LNCAP (cell line): ENCODE results near the gene KRTAP9-8.
"Not testable (repeated sequence)": the region's sequence is repeated elsewhere in the genome, so short reads cannot be mapped to it uniquely, and the experiment has no call there.

Experiments used
- TF ChIP-seq, protein P1 (sequence below): fragments of 450-650 bp; IDR thresholded peaks from 2 replicates; pipeline ENCODE4 v1.5.1; 2017; ENCODE audit warnings: mild to moderate bottlenecking

KRTAP9-8 gene

GRCh38 chr17:41215681-41216080 lies 22.1 kb upstream of the KRTAP9-8 start:
- TF ChIP-seq, protein P1, sequence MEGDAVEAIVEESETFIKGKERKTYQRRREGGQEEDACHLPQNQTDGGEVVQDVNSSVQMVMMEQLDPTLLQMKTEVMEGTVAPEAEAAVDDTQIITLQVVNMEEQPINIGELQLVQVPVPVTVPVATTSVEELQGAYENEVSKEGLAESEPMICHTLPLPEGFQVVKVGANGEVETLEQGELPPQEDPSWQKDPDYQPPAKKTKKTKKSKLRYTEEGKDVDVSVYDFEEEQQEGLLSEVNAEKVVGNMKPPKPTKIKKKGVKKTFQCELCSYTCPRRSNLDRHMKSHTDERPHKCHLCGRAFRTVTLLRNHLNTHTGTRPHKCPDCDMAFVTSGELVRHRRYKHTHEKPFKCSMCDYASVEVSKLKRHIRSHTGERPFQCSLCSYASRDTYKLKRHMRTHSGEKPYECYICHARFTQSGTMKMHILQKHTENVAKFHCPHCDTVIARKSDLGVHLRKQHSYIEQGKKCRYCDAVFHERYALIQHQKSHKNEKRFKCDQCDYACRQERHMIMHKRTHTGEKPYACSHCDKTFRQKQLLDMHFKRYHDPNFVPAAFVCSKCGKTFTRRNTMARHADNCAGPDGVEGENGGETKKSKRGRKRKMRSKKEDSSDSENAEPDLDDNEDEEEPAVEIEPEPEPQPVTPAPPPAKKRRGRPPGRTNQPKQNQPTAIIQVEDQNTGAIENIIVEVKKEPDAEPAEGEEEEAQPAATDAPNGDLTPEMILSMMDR = no peak

GRCh38 chr17:41223821-41224220 lies 14.0 kb upstream of the KRTAP9-8 start:
- TF ChIP-seq, protein P1 = no peak

DNA sequence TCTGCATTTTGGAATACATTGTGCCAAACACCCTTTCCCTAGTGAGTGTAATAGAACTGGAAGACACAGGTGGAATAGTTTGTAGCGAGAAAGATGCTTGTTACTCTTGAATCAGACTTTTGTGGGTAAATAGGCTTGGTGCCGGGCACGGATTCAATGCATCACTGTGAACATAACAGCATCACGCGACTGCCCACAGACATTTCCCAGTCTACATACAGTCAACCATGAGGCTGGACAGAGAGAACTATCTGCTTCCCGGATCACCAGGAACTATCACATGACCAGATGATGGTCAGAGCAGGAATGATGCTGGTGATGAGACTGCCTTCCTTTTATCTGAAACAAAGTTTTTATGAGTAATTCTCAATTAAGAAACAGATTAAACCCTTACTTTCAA lies 11.7 kb upstream of the KRTAP9-8 start:
- TF ChIP-seq, protein P1 = no peak

DNA sequence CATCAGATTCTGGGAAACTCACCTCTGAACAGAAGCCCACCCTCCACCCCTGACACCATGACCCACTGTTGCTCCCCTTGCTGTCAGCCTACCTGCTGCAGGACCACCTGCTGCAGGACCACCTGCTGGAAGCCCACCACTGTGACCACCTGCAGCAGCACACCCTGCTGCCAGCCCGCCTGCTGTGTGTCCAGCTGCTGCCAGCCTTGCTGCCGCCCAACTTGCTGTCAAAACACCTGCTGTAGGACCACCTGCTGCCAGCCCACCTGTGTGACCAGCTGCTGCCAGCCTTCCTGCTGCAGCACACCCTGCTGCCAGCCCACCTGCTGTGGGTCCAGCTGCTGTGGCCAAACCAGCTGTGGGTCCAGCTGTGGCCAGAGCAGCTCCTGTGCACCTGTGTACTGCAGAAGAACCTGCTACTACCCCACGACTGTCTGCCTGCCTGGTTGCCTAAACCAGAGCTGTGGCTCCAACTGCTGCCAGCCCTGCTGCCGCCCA lies 11.2 kb upstream of the KRTAP9-8 start, which contains the start of gene KRTAP9-2:
Gene KRTAP9-2 (plus strand): TSS at position 51 of the 498 bp plus-strand sequence. CDS start 7 bp downstream, at position 58.
- TF ChIP-seq, protein P1 = not testable (repeated sequence)

GRCh38 chr17:41230094-41230493 lies 7.7 kb upstream of the KRTAP9-8 start:
- TF ChIP-seq, protein P1 = no peak

DNA sequence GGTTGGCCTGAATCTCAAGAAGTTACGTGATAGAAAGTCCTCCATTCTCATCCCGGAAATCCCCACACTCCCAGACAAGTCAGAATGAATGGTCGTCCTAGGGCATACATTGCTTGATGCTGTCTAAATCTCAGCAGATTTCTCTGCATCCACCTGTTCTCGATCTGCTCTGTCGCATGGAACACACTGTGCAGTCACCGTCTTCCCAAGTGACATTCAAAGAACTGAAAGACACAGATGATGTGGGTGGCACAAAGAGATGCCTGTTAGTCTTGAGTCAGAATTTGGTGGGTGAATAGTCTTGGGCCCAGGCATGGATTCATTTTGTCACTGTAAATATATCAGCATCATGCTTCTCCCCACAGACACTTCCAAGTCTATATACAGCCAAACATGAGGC lies 6.1 kb upstream of the KRTAP9-8 start:
- TF ChIP-seq, protein P1 = no peak

- TF ChIP-seq, protein P1 = not testable (repeated sequence)
Measured at GRCh38 chr17:41232399-41233105, 5.2 kb upstream of the KRTAP9-8 start, which contains the start of gene KRTAP9-3. TSS of gene KRTAP9-3 (plus strand) at chr17:41232449. CDS start at chr17:41232502, 53 bp downstream.
